GM21381 (cell line): Measurements from ENCODE around the gene PRKAB1.
"Not testable (repeated sequence)": the region's sequence is repeated elsewhere in the genome, so short reads cannot be mapped to it uniquely, and the experiment has no call there.

Experiments used
- ATAC-seq: cut with Tn5 transposase; IDR thresholded peaks from one replicate; pipeline ENCODE4 v1.9.1; 2021; ENCODE audit warnings: mild to moderate bottlenecking, moderate library complexity; ENCODE audit not compliant: unreplicated experiment

PRKAB1 gene

DNA sequence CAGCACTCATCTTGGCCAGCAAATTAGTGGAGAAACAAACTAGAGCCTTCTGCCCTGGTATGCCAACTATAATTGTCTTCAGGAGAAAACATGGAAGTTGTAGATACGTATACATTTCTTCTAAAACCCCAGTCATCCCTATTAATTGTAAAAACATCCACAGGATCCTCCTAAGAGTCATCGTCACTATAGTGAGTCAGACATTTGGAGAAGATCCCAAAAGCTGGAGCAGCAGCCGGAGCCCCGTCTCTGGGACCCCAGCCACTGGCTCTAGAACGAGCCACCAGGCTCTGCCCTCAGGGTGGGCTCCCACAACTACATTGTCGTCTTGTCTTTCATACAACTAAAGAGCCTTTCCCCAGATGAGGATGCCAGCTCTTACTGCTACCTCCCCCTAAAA, 15.5 kb downstream of the PRKAB1 start:
- ATAC-seq, result no peak

DNA sequence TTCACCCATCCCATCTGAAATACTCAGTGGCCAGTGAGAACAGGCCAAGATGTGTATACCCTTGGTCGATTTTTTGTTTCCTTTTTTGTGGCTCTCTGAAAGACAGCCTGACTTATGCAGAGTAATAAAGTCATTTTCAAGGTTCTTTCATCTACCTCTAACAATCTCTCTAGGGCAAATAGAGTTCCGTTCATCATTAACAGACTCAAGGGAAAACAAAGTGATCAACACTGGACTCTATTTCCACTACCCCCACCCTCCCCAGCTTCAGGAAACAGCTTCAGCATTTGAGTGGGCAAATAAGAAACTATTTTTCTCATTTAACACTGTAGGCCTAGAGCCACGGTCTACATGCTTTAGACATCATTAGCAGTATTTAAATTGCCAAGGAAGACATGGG, 15.9 kb downstream of the PRKAB1 start:
- ATAC-seq, result no peak

DNA sequence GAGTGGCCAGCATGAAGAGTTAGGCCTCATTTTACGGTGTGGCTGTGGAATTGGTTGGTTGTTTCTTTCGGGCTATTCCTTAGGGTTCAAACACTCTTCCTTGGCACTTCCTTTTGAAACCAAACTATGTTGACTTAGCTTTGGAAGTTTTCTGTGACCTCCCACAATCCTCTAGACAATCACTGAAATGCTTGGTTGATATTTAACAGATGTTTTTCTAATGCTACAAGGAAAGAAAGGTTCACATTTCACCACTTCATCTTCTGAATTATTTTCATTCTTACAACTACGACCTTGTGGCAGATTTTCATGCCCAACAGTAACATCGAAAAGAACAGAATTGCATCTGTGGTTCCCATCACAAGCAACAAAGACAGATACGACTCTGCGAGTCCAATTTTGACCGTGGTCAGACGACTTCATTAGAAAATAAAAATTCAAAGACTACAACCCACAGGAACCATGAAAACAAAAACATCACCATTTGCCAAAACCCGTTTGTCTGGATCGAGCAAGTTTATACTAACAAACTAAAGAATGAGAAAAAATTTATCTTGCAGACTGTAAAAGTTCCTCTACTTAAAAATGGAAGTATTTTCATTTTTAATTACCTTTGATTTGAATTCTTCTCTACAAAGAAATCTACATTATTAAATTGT, 16.9 kb downstream of the PRKAB1 start:
- ATAC-seq, result no peak

DNA sequence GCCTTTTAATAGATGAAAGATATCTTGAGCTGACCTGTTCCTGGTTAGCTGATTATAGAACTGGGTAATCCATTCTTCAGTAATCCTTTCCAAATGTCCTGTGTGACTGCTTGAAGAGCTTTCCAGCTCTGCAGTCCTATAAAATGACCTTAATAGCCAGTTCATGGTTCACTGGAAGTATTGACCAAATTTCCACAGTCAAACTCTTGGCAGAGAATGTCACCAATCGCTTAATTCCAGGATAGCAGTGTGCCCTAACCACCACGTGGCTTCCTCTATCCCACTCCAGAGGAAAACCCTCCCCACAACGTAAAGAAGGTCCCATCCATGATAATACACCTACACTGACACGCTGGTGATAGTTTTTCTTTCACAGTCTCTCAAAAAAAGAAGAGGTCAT, 17.4 kb downstream of the PRKAB1 start:
- ATAC-seq, result no peak

DNA sequence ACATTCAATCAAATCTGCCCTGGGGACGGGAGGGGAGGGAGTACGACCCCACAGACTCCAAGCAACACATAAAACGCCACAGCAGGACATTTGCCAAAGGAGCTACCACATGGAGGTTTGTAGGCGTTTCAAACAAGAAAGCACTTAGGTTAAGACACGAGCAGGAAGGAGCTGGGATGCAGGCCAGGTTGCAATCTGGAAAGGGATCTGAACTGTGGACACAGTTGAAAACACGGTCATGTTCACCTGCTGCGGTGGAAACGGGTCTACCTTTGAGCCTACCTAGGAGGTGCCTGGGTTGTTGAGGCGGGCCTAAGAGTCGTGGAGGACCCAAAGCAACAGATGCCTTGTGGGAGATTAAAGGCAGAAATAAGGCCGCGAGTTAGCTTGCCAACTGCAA, 18.4 kb downstream of the PRKAB1 start:
- ATAC-seq, result no peak

DNA sequence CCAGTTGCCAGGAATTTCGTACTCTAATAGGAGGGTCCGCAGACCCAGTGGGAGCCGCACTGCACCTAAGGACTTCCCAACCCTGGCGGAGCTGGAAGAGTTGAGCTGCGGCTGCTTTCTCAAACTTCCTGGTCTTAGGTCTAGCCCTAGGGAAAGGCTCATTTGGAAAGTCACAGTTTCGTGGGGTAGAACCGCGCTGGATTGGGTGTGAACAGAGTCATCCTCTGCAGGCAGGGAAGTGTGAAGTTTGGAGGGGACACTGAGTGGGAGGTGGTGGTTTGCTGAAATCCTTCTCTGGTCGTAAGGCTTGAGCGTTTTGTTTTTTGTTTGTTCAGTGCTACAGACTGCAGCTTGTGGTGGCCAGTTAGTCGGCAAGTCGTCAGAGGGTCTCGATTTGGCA, 18.8 kb downstream of the PRKAB1 start:
- no peak for ATAC-seq

DNA sequence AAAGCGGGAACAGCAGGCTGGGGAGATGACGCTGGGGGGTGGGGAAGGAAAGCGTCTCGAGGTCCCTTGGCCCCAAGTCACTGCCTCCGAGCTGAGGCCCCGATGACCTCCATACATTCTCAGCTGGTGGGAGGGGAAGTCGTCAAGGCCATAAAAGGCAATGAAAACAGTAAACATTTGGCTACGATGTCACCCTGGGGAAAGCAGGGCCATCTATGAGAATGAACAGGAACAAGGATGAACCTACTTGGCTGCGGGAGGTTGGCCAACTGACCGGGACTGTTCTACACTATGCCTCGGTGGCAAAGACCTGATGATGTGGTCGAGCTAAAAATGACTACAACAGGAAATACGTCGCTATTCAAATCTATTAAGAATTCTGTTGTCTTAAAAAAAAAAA, 19.5 kb downstream of the PRKAB1 start:
- ATAC-seq, result no peak

DNA sequence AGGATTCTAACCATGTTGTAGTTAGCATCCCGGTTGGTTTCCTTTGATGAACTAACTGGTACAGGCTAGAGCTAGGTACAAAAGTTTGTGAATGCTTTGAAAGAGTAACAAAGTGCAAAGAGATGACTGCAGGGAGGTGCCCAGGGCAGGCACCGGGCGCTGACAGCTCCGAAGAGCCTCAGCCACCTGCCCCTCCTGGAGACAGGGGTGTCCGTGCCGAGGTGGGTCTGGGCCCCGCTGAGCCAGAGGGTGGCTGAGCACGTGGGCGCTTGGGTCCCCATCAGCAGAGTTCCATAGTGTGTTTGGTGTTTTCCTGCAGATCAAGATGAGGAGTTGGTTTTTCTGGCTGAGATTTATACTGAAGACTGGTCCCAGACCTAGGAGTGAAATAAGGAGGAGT, 19.9 kb downstream of the PRKAB1 start:
- ATAC-seq, result no peak

DNA sequence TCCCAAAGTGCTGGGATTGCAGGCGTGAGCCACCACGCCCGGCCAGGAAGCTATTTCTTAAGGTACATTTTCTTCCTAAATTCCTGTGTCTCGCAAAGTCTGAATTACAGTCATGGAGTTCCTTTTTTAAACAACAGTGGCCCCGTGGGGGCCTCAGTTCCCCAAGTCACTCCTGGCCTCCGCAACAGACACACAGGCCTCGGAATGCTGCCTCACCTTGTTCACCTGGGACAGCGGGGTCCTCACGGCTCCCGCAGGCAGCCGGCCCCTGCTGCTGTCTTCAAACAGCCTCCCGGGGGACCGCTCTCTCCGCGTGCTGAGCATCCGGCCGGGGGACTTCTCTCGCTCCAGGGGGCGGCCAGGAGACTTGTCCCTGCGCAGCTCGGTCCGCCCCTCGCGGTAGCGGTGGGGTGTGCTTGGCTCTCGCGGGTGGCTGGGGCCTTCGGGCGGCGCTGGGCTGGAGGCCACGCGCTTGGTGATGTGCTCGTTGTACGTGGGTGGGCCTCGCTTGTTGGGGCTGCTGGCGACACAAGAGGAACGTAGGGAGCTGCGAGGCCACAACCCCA, 22.1 kb downstream of the PRKAB1 start:
- no peak for ATAC-seq

DNA sequence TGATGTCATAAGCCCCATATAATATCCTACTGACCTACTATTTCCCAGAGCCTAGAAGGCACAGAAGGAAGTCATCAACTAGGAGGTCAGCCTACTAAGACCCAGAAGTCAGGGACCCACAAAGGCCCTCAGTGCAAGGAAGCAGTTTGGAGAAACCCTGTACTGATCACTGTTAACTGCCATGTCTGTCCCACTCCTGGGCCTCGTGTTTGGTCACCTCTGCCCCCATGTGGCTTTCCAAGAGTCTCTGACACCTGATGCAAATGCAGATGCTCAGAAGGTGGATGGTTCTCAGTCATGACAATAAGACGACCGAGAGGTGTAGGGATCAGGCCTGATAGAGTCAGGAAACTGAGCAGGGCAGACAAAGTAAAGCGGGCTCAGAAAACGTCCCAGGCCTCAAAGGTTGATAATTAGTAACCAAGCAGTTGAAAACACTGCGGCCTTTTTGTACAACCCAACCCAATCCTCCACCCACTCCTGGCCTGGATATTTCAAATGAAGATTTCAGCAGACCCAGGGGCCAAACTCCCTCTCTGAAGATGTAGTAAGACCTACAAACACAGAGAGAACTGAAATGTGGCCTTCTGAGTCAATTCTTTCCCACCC, 23.4 kb downstream of the PRKAB1 start:
- ATAC-seq, result no peak

DNA sequence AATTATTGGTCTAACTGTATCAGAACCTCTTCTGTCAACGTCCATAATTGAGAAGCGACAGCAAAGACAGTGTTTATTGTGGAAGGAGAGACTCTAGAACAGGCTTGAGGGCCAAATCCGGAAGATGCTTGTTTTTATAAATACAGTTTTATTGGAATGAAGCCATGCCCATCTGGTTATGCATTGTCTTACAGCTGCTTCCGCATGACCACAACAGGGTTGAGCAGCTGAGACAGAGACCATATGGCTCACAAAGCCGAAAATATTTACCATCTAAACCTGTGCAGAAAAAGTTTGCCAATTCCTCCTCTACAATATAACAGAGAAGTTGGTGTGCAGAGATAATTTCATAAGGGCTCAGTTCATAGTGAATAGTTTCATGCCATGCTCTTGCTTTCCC, 24.5 kb downstream of the PRKAB1 start:
- ATAC-seq, result no peak

DNA sequence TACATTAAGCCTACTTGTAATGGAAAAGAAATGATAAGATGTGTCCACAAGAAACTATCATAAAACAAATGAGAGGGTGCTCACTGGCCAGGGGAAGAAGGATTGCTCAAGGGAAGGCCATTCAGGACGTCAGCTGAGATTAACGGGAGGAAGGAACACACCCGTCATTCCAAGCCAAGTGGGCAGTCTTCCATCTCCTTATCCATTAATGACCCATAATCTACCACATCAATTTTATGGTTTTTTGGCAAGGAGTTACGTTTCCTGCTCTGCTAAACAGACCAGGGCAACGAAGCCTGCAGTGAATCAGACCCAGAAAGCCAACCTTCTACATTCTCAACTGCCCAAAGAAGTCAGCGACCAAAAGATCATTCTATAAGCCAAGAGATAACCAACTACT, 25.1 kb downstream of the PRKAB1 start:
- no peak for ATAC-seq

DNA sequence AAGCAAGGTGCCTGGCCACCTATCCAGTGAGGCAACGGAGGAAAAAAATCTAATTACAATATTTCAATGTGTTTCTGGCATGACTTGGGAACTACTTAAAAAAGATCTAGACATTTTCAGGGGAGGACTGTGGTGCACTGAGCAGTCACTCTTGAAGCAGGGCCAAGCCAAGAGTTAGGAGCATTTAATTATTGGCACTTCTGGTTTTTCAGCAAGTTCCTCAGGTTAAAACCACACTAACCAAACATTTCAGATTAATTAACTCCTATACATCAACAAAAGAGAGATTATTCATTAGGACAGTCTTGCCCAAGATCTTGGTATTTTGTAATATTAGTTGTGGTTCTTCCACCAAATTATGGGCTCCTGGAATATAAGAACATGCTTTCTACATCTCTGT, 25.6 kb downstream of the PRKAB1 start:
- no peak for ATAC-seq

DNA sequence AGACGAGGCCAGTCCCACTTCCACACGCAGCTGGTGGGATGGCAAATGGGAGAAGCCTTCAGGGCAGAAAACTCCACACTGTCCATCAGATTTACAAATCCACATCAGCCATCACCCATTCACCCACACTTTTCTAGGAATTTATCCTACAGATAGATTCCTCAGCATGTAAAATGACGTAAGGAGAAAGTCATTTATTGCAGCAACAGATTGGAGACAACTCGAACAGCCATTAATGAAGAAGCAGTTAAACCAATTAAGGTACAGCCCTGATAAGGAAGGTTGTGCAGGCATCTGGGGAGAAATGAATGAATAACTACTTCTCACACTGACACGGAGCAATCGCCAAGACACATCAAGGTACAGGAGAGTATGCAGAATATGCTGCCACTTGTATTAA, 26.2 kb downstream of the PRKAB1 start:
- no peak for ATAC-seq

DNA sequence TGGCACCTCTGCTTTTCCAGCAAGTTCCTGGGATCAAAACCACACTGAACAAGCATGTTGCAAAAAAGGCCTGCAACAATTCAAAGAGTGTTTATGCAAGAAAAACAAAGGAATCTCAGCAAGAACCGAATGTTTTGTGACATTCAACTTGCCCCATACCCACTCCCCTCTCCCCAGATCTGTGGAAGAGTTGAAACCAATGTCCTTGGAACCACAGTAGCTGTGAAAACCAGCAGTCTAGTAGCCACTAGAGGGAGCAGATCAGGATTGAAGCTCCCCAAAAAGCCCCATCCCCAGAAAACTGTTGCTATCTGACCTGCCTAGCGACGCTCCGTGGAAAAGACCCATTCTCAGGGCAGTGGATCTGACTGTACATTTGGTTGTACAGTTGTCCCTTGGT, 27.1 kb downstream of the PRKAB1 start:
- ATAC-seq, result no peak

DNA sequence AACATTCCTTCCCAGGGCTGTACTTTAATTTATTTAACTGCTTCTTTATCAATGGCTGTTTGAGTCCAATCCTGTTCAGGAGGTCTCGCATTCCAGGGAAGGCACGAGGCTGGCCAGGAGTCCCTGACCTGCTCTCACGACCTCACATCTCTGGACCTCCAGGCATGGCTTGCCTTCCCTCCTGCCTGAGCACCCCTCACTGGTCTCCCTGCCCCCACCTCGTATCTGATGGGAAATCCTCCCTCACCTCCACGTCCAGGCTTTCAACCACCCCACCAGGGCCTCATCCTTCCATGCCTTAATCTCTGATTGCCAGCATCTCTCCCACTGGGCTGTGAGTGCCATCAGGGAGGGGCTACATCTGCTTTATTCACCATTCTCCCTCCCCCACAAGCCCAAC, 29.0 kb downstream of the PRKAB1 start:
- ATAC-seq, result no peak

DNA sequence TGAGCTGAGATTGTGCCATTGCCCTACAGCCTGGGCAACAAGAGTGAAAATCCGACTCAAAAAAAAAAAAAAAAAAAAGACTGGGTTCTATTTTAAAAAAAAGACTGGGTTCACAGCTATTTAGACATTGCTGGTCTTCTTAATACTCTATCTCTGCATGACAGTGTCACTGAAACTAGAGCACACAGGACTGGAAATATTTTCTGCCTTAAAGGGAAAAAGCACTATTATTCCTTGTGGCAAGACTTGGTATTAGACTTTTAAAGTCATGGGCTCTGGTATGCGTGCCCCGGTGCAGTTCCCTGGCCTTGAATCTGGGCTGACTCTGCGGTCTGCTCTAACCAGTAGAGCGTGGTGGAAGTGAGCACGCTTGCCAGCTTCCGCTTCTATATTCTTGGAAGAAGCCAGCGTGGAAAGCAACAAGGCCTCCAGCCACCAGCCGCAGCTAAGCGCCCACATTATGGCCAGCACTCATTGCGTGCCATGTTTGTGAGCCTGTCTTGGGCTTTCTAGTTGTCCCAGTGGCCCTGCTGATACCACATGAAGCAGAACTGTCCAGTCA, 31.3 kb downstream of the PRKAB1 start:
- ATAC-seq, result no peak

DNA sequence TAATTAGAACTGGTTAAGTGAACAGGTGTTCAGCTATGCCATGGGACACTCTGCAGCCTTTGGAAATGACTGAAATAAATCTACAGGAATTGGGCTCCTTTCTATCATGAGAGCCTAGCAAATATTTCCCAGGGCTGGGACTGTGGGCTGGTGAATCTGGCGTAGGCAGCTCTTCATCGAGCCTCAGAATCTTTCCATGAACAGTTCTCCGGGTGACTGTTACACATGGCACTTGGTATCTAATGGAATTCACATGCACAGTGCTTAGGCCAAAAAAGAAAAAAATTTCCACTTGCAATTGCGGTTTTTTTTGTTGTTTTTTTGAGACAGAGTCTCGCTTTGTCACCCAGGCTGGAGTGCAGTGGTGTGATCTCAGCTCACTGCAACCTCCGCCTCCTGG, 32.1 kb downstream of the PRKAB1 start:
- ATAC-seq, result no peak

DNA sequence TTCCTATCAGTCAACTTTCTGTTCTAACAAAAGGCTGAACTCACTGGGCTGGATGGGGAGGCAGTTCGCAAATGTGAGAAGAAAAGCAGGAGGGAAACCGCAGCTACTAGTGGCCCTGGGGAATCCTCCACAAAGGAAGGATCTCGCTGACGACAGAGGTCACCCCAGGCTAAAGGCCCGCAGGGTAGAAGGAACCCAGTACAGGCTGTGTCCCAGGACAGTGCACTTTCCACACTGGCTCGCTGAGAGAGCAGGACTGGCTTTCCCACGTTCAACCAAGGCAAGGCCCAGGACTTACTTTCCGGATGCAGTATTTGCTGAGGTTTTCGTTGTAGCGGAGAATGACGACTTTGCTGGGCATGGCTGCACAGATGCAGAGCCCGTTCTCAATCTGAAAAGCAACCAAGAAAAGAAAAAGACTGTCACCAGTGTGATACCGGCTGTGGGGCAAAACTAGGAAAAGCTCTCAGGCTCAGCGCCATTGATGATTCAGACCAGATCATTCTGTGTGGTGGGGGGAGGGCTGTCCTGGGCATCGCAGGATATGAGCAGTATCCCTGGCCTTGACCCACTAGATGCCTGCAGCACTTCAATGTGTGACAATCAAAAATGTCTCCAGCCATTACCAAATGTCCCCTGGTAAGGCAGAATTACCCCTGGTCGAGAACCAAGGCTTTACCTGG, 36.3 kb downstream of the PRKAB1 start:
- ATAC-seq, result no peak

DNA sequence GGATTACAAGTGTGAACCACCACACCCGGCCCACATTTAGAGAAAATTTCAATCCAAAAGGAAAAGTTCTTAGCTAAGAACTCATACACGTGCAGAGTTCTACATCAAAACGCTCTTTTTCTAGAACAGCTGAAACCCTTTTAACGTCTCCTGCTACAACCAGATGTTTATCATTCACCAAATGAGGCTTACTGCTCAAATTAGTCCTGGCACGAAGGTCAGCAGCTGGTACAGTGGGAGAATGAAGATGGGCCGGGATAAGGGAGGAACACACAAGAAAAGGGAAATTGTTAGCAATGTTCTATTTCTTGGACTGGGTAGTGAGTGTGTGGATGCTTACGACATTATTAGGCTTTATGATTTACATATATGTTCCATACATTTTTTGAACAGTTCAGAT, 37.2 kb downstream of the PRKAB1 start:
- ATAC-seq, result no peak

DNA sequence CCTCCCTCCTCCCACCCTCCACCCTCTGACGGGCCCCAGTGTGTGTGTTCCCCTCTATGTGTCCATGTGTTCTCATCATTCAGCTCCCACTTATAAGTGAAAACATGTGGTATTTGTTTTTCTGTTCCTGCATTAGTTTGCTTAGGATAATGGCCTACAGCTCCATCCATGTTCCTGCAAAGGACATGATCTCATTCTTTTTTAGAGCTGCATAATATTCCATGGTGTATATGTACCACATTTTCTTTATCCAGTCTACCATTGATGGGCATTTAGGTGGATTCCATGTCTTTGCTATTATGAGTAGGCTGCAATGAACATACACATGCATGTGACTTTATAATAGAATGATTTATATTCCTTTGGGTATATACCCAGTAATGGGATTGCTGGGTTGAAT, 38.5 kb downstream of the PRKAB1 start:
- not testable (repeated sequence) for ATAC-seq

DNA sequence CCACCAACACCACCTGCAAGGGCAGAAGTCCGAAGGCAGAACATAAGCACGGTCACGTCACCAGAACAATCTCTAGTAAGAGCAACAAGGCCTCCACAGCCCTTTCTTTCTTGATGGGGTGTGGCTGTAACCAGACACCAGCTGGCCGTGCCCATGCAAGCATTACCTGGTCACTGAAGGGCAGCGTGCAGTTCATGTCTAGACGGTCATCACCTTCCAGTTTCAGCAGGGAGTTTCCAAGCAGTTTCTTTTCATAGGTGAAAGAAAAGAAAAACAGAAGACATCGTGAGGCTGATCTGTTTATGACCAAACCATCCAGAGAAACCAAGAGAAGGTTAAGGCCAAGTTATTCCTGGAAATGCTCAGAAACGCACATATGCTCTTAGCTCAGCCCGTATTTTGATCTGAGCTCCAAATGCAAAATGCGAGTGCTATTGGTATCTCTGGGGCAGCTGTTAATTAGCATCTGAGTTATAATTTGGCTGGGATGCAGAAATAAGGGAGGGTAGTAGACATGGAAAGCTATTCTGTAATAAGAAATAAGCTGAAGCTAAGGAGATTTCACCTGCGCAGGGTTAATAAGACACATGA, 42.5 kb downstream of the PRKAB1 start:
- ATAC-seq, result no peak
